GM12878 (cell line): Measurements from ENCODE around the gene DISP2. TPM values are rescaled to one million over a fixed set of nuclear protein-coding genes. Genes with fewer than 3 reads are reported as not detected.

ENCODE experiments used
- ATAC-seq: fragments of 200-7000 bp; cut with Tn5 transposase; 3 replicates; pipeline ENCODE4 v1.9.1; 2020; ENCODE audit warnings: mild to moderate bottlenecking, moderate library complexity
- BruUV-seq: library from RNA; stranded (reverse); fragments of 400-500 nt; replicated peaks from 2 replicates; lab custom pipeline; 2021; lab: Mats Ljungman, UMichigan
- CTCF ChIA-PET: fragments of 300-600 bp; sonication (Branson Sonifier 250); formaldehyde crosslinking; extraction: SDS; loops from one replicate; lab custom pipeline; 2021; ENCODE audit warnings: inconsistent platforms; lab: Yijun Ruan, JAX
- POLR2A ChIA-PET: fragments of 350-600 bp; formaldehyde crosslinking; extraction: SDS; loops from one replicate; lab custom pipeline; 2021; ENCODE audit warnings: inconsistent platforms; lab: Charles Lee
- RAD21 ChIA-PET: fragments of 300-600 bp; sonication (Branson Sonifier 250); formaldehyde crosslinking; loops from one replicate; lab custom pipeline; 2023; ENCODE audit warnings: antibody characterized with exemption; ENCODE audit not compliant: unreplicated experiment; lab: Charles Lee
- SMC1A ChIA-PET: fragments of 300-600 bp; sonication (Branson Sonifier 250); formaldehyde crosslinking; loops from one replicate; lab custom pipeline; 2023; ENCODE audit not compliant: unreplicated experiment, uncharacterized antibody; lab: Charles Lee
- DNase-seq: peaks from one replicate; pipeline ENCODE4 v3.0.0-alpha.2; 2011; ENCODE audit warnings: low read depth, low spot score
- FAIRE-seq: peaks from 3 replicates; lab custom pipeline; 2011; peaks lifted over from hg19 to GRCh38; lab: Jason Lieb, UNC
- H2AFZ ChIP-seq: 2 replicates; pipeline ENCODE4 v1.6.0; 2011; ENCODE audit warnings: low read depth, low read length, control low read depth; ENCODE audit not compliant: control insufficient read depth
- H3K27ac ChIP-seq: 2 replicates; pipeline ENCODE4 v1.5.1; 2011; ENCODE audit warnings: control low read depth; ENCODE audit not compliant: control insufficient read depth, insufficient read depth
- H3K27me3 ChIP-seq, 2 experiments: replicated peaks in 1 of 2; 2 replicates each; pipeline versions ENCODE4 v1.6.0 to v1.6.1; 2011; ENCODE audit warnings: low read length in 1 of 2; ENCODE audit not compliant: control insufficient read depth in 2 of 2, insufficient read depth in 2 of 2
- H3K36me3 ChIP-seq, 2 experiments: 2 replicates each; pipeline ENCODE4 v1.5.1; 2011; ENCODE audit warnings: low read length in 1 of 2; ENCODE audit not compliant: control insufficient read depth in 2 of 2, insufficient read depth in 2 of 2
- H3K4me1 ChIP-seq: 2 replicates; pipeline ENCODE4 v1.6.1; 2011; ENCODE audit warnings: mild to moderate bottlenecking, low read length, moderate library complexity, mixed read lengths; ENCODE audit not compliant: control insufficient read depth, insufficient read depth
- H3K4me2 ChIP-seq: 2 replicates; pipeline ENCODE4 v1.6.0; 2011; ENCODE audit warnings: control low read depth; ENCODE audit not compliant: control insufficient read depth, insufficient read depth
- H3K4me3 ChIP-seq: fragments of 200-600 bp; sonication (generic); 2 replicates; pipeline ENCODE4 v1.5.1; 2016
- H3K79me2 ChIP-seq: 2 replicates; pipeline ENCODE4 v1.6.0; 2011; ENCODE audit warnings: low read length; ENCODE audit not compliant: control insufficient read depth, insufficient read depth
- H3K9ac ChIP-seq: 2 replicates; pipeline ENCODE4 v1.8.0; 2011; ENCODE audit warnings: low read length, control low read depth, mixed read lengths; ENCODE audit not compliant: control insufficient read depth, insufficient read depth
- H3K9me3 ChIP-seq: replicated peaks from 3 replicates; pipeline ENCODE4 v1.5.1; 2011; ENCODE audit warnings: mild to moderate bottlenecking, low read length; ENCODE audit not compliant: control insufficient read depth, insufficient read depth
- H4K20me1 ChIP-seq: 2 replicates; pipeline ENCODE4 v1.6.0; 2011; ENCODE audit not compliant: control insufficient read depth, insufficient read depth
- BCL11A ChIP-seq: IDR thresholded peaks from 2 replicates; pipeline ENCODE4 v1.6.1; 2011; ENCODE audit warnings: low read depth, low read length
- ETV6 ChIP-seq, 2 experiments: fragments of 450-650 bp in 1 of 2; IDR thresholded peaks in 1 of 2; conservative IDR thresholded peaks in 1 of 2; 2 replicates each; pipeline ENCODE4 v1.6.1; 2014; ENCODE audit warnings: antibody characterized with exemption in 1 of 2, borderline replicate concordance in 1 of 2, low read depth in 1 of 2, mild to moderate bottlenecking in 1 of 2, moderate library complexity in 1 of 2
- IKZF1 ChIP-seq: fragments of 450-650 bp; conservative IDR thresholded peaks from 2 replicates; pipeline ENCODE4 v1.6.1; 2017; ENCODE audit warnings: antibody characterized with exemption, mild to moderate bottlenecking
- POU2F2 ChIP-seq: IDR thresholded peaks from 3 replicates; pipeline ENCODE4 v1.6.1; 2011; ENCODE audit warnings: low read depth, mild to moderate bottlenecking, low read length, borderline replicate concordance
- RAD21 ChIP-seq: IDR thresholded peaks from 2 replicates; pipeline ENCODE4 v1.6.1; 2011; ENCODE audit warnings: mild to moderate bottlenecking, low read depth, low read length, moderate library complexity; ENCODE audit not compliant: insufficient read depth
- RUNX3 ChIP-seq: IDR thresholded peaks from 2 replicates; pipeline ENCODE4 v1.6.1; 2012; ENCODE audit warnings: low read length, inconsistent platforms
- SMC3 ChIP-seq: IDR thresholded peaks from 2 replicates; pipeline ENCODE4 v1.6.1; 2011; ENCODE audit warnings: low read length, improper control_type of control experiment, borderline replicate concordance
- YY1 ChIP-seq: IDR thresholded peaks from 2 replicates; pipeline ENCODE4 v1.6.1; 2011; ENCODE audit warnings: low read depth, mild to moderate bottlenecking, low read length
- ZNF24 ChIP-seq: fragments of 450-650 bp; IDR thresholded peaks from 2 replicates; pipeline ENCODE4 v1.6.1; 2017; ENCODE audit warnings: antibody characterized with exemption, mild to moderate bottlenecking
- ZSCAN29 ChIP-seq: fragments of 450-650 bp; IDR thresholded peaks from 2 replicates; pipeline ENCODE4 v1.6.1; 2017; ENCODE audit warnings: mild to moderate bottlenecking, moderate library complexity
- WGBS: methylation state at CpG from one replicate; pipeline ENCODE4 v1.1.6; 2016; ENCODE audit warnings: low lambda C conversion rate; ENCODE audit not compliant: insufficient replicate concordance, insufficient coverage; ENCODE audit errors: missing lambda C conversion rate; 5-methylcytosine and 5-hydroxymethylcytosine counted together
- in situ Hi-C: fragments of 300-500 bp; cut with MboI; formaldehyde crosslinking; loops from 9 replicates; pipeline ENCODE4 v1.14.3; 2018; ENCODE audit warnings: mixed read lengths
- intact Hi-C: fragments of 100-400 bp; cut with micrococcal nuclease; formaldehyde crosslinking; loops from one replicate; pipeline ENCODE4 v1.14.2; 2022; ENCODE audit not compliant: unreplicated experiment
- polyA plus RNA-seq, 11 experiments: library from polyadenylated mRNA; depleted of rRNA in 4 of 11; unstranded in 6 of 11; stranded (reverse) in 5 of 11; fragments of >200 nt; fragmentation: Nextera tagmentation in 4 of 11; fragmentation: Illumina TruSeq in 1 of 11; extraction: Ambion mirVana in 4 of 11; extraction: Trizol in 1 of 11; gene quantifications; 1 replicate in 1 of 11; 2 replicates in 10 of 11; pipeline versions ENCODE4 v1.2.1 to v1.2.3, GENCODE V29; 2011 to 2016; ENCODE audit warnings: inconsistent platforms in 2 of 11, missing spikeins in 2 of 11, low read depth in 1 of 11
- total RNA-seq, 4 experiments: library from RNA; depleted of rRNA in 3 of 4; stranded (reverse); fragments of >200 nt in 3 of 4; fragmentation: Illumina TruSeq in 1 of 4; extraction: Trizol in 1 of 4; gene quantifications; 2 replicates each; pipeline versions ENCODE4 v1.2.1 to v1.2.3, GENCODE V29; 2013 to 2021
- TF ChIP-seq, protein P1 (sequence below), 3 experiments: IDR thresholded peaks in 2 of 3; conservative IDR thresholded peaks in 1 of 3; 2 replicates each; pipeline ENCODE4 v1.5.1; 2011; ENCODE audit warnings: low read depth in 3 of 3, low read length in 3 of 3, mild to moderate bottlenecking in 3 of 3, control low read depth in 2 of 3, moderate library complexity in 2 of 3, inconsistent platforms in 1 of 3, mixed read lengths in 1 of 3; ENCODE audit not compliant: control insufficient read depth in 2 of 3, insufficient read depth in 1 of 3; ENCODE audit errors: extremely low read depth in 1 of 3

The DISP2 gene
- total and polyA plus RNA-seq, 10 of the 15 experiments (the other 5 are each of a cell fraction or from before 2014, with no cell fraction given) = under 0.01 to 0.20 (median 0.12) TPM; not detected in 7

DNA sequence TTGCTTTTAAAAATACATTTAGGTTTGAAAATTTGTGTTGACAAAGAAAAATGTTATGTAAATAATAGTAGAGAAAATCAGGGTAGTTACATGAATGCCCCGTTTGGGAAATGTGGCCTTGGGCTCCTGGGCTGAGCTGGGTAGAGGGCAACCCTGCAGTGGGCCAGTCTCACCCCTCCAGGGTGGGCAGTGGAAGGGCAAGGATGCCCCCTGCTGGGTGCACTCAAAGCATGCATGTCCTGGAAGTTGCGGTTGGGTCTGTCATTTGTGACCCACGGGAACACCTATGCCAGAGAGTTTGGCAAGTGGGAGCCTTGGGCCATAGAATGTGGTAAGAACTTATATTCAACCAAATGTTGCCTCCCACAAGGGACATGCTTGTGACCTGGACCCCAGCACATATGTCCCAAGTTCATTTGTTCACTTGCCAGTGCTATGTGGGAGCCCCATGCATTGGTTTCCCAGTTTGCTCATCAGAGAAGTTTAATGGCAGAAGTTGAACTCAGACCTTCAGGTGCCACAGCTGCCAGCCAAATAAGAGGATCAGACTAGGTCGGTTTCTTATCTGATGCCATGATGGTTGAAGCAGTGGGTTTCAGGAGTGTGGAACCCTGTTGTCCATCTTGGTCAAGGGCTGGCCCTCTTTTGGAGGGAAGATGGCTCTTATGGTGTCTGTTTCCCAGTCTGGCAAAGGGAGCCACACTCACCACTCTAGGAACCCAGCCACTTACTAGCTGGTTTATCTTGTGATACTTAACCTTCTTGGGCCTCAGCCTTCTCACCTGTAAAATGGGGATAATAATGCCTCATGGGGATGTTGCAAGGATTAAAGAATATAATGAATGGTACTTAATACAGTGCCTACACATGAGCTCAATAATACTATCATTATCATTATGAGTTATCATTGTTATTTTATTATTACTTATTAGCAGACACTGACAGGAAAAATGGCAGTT is 47.7 kb upstream of the DISP2 start:
- no peaks in the 10 kb centered on the region for H3K79me2 ChIP-seq
- FAIRE-seq = no peak
- POLR2A ChIA-PET = no interaction called here
- peaks cover 12% of the 10 kb centered on the region for H3K4me1 ChIP-seq
- in situ Hi-C loops (loop anchor here (5.0 kb wide), 1 partner anchor 33 kb away; no protein-coding TSS in a partner anchor), intact Hi-C loops (loop anchor here (1.0 kb wide), 1 partner anchor 31 kb away; no protein-coding TSS in a partner anchor)
- 22% methylated on average over 4 of the region's 4 CpGs for WGBS
- no peaks in the 10 kb centered on the region for H4K20me1 ChIP-seq
- H3K9ac ChIP-seq = no peak overlapping the region
- H3K9me3 ChIP-seq = no peaks in the 10 kb centered on the region
- no peaks in the 10 kb centered on the region for H3K36me3 ChIP-seq
- CTCF ChIA-PET = interaction anchor here (0.5 to 17.6 kb wide), 26 partner anchors 10 to 421 kb away, joined by 3 to 336 read pairs (median 4); partner anchors contain the start of genes ANKRD63, CCDC9B, INAFM2 and SRP14
- H3K4me3 ChIP-seq = no peak overlapping the region
- no TSS peak for BruUV-seq
- H2AFZ ChIP-seq = no peak overlapping the region
- DNase-seq = peak; percentile 17
- RAD21 ChIA-PET = interaction anchor here (1.3 to 6.8 kb wide), 4 partner anchors 27 to 265 kb away, joined by 4 to 87 read pairs (median 12); no protein-coding TSS in a partner anchor
- H3K27me3 ChIP-seq = peaks cover 0 to 3% of the 10 kb centered on the region in 2 experiments; a peak in 2 of 4 replicates
- SMC1A ChIA-PET = interaction anchor here (0.5 to 10.0 kb wide), 9 partner anchors 10 to 1676 kb away, joined by 3 to 83 read pairs (median 3); no protein-coding TSS in a partner anchor
- TF ChIP-seq ZSCAN29 (no peak), BCL11A (no peak), YY1 (0 out of 2 replicates have a peak, but pooled peaks have one; percentile 34), IKZF1 (peak; percentile 24; the same call in 1 of the 2 replicates), POU2F2 (peak; percentile 63; the same call in 1 of the 3 replicates), RUNX3 (peak; percentile 70), ZNF24 (no peak), ETV6 (conservative IDR thresholded peaks at IDR 0.05 in 1 of 2, IDR thresholded peaks at IDR 0.05 in 1 of 2; ENCODE audit: borderline replicate concordance in 1 of 2, low read depth in 1 of 2) (peak in 1 of 2 experiments; percentile 16; a peak in 1 of 4 replicates), SMC3 (peak; percentile 70), RAD21 (peak; percentile 90)
- TF ChIP-seq, protein P1, sequence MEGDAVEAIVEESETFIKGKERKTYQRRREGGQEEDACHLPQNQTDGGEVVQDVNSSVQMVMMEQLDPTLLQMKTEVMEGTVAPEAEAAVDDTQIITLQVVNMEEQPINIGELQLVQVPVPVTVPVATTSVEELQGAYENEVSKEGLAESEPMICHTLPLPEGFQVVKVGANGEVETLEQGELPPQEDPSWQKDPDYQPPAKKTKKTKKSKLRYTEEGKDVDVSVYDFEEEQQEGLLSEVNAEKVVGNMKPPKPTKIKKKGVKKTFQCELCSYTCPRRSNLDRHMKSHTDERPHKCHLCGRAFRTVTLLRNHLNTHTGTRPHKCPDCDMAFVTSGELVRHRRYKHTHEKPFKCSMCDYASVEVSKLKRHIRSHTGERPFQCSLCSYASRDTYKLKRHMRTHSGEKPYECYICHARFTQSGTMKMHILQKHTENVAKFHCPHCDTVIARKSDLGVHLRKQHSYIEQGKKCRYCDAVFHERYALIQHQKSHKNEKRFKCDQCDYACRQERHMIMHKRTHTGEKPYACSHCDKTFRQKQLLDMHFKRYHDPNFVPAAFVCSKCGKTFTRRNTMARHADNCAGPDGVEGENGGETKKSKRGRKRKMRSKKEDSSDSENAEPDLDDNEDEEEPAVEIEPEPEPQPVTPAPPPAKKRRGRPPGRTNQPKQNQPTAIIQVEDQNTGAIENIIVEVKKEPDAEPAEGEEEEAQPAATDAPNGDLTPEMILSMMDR (IDR thresholded peaks at IDR 0.05 in 2 of 3, conservative IDR thresholded peaks at IDR 0.05 in 1 of 3; ENCODE audit: control insufficient read depth in 2 of 3, extremely low read depth in 1 of 3, insufficient read depth in 1 of 3, low read depth in 3 of 3, low read length in 3 of 3) = peak; percentile 68 to 79 (median 70)
- peak; percentile 58 for ATAC-seq
- no peak overlapping the region for H3K27ac ChIP-seq
- H3K4me2 ChIP-seq = no peak overlapping the region
